HG03097 (cell line): ENCODE data around the gene MAP3K7.
"Not testable (repeated sequence)": the region's sequence is repeated elsewhere in the genome, so short reads cannot be mapped to it uniquely, and the experiment has no call there.

Source experiments
- ATAC-seq: cut with Tn5 transposase; IDR thresholded peaks from one replicate; pipeline ENCODE4 v1.9.1; 2021; ENCODE audit not compliant: unreplicated experiment, low FRiP score

The MAP3K7 gene

DNA sequence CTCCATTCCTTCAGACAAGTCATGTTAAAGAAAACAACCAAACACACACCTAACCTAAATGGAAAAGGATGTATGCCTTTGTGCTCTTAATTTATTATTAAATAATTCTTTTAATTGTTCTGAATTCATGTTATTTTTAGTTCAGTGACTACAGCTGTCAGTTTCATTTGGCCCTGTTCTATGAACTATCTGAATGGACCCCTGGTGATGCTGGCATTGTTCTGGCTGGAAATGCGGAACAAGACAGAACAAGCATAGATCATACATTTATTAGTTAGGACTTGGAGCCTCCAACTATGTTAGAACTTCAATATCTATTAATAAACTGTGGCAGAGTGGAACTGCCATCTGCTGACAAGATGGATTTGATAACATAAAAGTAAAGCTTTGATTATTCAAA, 5.7 kb downstream of the MAP3K7 start:
- ATAC-seq = no peak

DNA sequence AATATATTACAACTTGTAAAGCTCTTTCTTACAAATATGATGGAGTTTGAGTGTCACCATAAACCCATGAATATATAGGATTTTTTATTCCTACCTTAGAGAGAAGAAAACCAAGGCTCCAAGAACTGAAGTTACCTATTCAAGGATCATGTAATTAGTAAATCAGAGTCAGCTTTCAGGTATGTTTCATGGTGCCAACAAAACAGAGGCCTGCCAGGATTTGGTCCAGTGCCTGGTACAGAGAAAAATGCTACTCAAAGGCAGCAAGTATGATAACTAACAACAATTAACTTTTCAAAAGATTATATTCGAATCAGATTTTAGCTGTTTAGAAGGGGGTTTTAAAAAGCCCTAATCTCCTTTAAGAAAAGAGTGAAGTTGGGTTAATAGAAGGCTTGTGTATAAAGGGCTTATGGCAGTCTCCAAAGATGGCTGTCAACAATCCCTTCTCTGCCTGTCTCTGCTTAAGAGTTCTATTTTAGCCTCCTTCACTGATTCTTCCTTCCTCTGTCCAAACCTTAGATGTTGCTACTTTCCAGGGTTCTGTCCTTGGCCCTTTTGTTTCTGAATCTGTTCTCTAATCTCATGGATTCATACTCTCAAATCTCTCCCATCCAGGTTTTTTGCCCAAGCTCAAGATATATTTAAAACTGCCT, 7.8 kb downstream of the MAP3K7 start:
- no peak for ATAC-seq

DNA sequence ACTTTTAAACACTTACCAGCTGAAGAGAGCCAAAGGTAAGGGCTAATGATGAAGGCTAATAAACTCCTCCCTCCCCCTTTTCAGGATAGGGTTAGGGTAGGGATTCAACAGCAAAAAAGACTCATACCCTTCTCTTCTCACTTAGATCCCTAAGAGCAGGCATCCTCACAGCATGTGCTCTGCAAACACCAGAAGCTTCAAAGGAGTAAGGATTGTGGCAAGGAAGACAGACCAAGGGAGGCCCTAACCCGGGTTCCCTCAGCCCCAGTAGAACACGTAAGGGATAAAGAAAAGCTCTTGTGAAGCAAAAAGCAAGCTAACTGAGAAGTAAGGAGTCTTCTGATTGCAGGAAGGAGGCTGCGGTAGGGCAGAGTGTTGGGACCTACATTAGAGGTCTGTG, 11.6 kb downstream of the MAP3K7 start:
- no peak for ATAC-seq

DNA sequence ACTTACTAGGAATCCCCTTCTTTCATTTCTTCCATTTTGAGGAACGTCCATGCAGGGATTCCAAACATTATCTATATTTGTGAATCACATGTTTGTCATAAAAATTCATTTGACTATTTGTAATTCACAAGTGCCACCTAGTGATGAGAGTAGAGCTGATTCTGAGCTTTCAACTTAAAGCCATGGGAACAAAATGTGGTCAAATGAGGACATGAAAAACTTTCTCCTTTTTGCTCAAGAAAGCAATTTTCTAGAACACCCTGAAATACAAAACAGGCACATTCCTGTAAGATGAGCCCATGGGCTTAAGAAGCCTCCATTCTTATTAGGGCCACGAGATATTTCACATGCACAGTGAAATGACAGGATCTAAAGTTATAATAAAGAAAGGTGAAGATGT, 12.3 kb downstream of the MAP3K7 start:
- ATAC-seq = no peak

DNA sequence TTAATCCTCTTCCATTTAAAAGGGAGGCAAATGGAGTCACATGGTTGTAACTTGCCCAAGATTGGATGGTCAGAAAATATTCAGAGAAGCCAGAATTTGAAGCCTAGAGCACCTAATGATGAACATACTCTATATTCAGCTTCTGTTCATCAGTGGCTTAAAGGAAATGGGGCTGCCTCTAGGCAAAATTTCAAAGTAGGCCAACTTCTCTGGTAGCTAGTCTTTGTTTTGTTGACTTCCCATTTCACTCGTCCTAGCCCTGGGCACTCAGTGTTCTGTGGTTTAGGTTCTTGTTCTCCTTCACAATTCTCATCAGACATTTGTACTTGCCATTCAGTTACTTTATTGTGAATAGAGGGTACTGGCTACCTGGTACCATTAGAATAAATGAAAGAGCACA, 13.2 kb downstream of the MAP3K7 start:
- no peak for ATAC-seq

DNA sequence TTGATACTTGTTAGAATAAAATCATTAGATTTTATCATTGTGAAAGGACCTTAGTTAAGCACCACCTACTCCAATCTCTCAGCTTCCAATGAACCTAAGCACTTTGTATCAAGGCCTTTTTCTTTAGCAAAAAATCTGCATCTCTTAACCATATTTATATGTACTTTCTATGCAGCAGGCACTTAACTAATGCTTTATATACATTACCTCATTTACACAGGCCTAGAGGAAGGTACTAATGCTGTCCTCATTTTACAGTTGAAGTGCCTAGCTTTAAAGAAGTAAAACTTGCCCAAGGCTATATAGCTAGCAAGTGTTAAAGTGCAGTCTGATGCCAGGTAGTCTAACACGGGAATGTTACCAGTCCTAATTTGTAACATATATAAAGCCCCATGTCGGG, 14.0 kb downstream of the MAP3K7 start:
- ATAC-seq = no peak

DNA sequence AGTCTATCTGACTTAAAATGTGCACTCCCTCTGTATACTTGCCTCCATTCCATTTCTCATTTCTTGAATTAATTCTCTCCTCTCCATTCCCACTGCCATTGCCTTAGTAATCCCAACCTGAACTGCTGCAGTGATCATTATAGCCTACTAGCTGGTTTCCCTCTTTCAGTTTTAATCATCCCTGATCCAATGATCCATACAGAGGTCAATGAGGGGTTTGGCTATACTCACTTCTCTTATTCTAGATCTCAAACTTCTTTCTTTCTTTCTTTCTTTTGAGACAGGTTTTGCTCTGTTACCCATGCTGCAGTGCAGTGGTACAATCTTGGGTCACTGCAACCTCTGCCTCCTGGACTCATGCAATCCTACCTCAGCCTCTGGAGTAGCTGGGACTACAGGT, 17.6 kb downstream of the MAP3K7 start:
- no peak for ATAC-seq

DNA sequence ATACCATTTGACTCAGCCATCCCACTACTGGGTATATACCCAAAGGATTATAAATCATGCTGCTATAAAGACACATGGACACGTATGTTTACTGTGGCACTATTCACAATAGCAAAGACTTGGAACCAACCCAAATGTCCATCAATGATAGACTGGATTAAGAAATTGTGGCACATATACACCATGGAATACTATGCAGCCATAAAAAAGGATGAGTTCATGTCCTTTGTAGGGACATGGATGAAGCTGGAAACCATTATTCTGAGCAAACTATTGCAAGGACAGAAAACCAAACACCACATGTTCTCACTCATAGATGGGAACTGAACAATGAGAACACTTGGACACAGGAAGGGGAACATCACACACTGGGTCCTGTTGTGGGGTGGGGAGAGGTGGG, 19.2 kb downstream of the MAP3K7 start:
- ATAC-seq = not testable (repeated sequence)

DNA sequence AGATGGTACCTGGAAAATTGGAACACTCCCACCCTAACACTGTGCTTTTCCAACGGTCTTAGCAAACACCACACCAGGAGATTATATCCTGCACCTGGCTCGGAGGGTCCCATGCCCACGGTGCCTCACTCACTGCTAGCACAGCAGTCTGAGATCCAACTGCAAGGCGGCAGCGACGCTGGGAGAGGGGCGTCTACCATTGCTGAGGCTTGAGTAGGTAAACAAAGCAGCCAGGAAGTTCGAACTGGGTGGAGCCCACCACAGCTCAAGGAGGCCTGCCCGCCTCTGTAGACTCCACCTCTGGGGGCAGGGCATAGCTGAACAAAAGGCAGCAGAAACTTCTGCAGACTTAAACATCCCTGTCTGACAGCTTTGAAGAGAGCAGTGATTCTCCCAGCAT, 24.5 kb downstream of the MAP3K7 start:
- not testable (repeated sequence) for ATAC-seq

DNA sequence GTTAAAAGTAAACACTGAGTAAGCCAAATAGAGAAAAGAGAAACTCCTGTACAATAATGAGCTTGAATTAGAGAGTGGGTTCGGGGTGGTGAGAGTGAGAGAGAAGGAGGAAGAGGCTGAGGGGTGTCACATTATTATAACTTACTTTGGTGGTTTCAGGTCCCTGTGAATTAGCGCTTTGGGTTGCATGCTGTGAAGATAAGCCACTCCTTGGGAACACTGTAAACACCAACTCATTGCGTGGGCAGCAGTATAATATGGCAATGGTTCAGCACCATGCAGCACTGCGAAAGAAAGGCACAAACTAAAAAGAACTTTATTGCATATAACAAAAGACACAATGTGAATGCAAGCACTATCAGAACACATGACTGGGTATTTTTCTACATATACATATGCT, 26.9 kb downstream of the MAP3K7 start:
- no peak for ATAC-seq

DNA sequence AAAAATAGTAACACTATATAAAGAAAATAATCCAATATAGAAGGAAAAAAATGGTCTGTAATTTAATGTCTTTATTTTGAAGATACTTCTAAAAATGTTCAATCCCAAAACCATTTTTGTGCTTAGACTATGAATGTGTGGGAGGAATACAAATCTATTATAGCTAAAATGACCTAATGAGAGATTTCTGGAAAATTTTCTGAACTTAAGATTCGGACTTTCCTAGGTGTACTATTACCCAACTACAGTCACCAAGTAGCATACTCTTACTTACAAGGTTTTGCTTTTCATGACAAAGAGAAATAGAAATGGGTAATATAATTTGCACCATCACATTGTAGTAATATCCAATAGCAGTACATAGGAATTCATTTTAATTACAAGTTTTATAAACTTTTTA, 29.9 kb downstream of the MAP3K7 start:
- ATAC-seq = no peak

DNA sequence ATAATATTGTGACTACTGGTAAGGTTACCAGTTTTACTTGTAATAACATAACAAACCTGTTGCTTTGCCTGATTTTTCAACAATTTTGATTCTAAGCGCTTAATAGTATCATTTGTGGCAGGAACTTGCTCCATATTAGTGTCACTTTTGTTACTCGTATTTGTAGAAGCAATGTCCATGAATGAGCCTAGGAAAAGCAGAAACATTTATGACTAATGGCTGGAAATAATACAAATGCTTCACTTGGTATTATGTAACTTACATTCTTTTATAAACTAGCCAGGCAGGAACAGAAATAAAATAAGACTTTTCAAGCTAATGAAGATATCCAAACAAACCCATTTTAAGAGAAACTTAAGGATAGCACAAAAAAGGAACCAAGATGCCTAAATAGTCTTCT, 38.9 kb downstream of the MAP3K7 start:
- ATAC-seq = no peak

DNA sequence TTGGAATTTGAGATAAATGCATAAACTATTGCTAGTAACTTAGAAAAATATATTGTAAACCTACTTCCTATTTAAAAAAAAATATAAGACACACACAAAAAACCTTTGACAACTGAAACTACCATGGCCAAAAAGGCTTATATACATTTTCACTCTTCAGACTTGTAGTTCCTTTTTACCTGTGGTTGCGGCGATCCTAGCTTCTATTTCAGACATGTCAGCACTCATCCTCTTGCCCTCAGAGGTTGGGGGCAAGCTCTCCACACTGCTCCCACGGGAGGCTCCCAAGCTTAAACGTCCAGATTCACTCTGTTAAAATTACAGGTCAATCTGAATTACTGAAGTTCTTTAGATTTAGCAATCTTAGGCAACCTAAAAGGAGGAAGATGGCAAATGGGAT, 39.8 kb downstream of the MAP3K7 start:
- ATAC-seq = no peak

DNA sequence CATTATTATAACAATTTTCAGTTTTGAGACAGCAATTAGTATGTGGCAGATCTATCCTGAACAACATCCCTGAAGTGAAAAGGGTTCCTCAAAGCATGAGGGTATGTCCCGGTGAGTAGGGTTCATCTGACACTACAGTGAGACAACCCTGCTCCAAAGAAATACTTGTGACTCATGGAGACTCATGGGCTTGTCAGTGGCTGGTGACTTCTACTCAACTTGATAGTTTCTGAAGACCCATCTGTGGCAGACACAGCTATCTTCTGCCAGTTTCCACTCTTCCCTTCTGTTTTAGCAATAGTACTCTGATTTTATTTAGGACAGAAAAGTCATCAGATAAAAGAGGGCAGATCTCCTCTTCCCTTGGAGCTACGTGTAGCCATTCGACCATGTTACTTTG, 41.4 kb downstream of the MAP3K7 start:
- no peak for ATAC-seq

DNA sequence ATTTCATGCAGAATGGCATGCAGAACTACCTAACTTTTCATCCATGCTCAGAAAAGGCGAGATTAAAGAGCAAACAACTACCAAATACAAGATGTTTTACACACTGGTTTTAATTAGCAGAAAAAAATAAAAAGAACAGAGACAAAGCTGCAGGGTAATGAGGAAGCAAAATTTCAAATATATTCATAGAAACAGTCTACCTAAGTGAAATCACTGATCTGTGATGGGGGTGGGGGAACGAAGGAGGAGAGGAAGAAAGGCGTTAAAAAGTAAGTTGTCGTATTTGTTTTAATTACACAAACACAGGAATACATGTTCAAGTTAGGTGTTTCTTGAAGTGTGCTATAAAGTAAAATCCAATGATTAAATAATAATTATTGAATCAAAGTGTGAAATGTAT, 42.1 kb downstream of the MAP3K7 start:
- ATAC-seq = no peak

DNA sequence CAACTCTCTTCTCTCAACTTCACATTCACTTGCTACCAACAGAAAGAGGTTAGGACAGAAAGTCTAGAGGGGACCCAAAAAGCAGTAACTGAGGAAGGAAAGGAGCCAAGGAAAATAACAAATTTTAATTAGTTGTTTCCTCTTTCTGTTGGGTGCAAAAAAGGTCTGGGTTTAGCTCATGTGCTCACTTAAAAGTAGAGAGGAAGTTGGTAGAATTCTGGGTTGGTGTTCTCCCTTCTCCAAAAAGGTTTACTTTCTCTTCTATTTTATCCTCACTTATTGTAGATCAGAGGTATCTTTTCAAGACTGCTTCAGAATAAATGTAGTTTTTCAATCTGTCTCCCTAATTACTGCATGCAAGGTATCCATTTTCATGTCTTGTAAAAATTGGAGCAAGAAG, 42.8 kb downstream of the MAP3K7 start:
- ATAC-seq = no peak

DNA sequence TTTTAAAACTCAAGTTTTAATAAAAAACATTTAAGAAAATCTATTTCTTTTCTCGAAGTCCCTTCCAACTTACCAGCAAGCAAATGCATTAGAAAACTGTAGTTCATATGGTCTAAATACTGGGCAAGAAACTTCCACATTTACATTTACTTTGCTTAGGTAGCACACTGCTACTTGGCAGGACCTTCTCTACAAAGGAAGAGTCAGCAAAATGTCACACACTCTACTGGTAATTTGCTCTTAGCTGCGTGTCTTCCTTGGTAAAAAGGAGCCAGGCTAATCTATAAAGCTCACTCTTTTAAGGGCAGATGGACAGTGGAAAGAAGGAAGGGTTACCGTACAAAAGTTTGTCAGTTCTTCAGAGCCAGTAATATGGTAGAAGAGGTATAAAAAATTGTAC, 45.7 kb downstream of the MAP3K7 start:
- ATAC-seq = no peak

DNA sequence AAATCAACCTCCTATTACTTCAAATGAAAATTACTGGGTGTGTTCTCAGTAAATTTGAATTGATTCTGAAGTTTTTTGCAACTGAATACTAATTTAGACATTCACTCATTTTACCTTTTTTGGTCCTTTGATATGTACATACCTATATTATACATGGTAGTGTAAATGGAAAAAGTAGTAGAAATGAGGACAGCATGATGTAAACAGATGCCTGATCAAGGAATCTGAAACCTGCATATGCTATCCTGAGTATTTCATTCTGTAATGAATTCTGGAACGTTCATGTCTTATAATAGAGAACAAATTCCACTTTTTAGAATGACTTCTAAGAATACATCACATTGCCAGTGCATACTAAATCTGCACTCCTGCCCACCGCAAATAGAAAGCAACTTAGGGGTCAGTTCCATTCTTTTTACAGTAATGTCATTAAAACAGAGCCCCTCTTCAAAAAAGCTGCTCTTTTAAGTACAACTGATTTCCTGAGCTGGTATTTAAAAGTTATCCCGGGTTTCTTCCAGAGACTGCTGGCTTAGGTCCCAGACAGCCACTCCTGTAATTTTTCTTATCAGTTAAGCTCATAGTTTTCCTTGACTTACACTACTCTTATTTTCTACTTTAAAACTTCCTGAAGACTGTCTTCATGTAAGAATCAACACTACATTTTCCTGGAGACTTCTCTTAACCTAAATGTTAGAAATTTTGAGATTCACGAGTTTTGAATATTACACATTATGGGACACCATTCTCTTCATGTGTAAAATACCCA, 48.4 kb downstream of the MAP3K7 start:
- ATAC-seq = no peak

DNA sequence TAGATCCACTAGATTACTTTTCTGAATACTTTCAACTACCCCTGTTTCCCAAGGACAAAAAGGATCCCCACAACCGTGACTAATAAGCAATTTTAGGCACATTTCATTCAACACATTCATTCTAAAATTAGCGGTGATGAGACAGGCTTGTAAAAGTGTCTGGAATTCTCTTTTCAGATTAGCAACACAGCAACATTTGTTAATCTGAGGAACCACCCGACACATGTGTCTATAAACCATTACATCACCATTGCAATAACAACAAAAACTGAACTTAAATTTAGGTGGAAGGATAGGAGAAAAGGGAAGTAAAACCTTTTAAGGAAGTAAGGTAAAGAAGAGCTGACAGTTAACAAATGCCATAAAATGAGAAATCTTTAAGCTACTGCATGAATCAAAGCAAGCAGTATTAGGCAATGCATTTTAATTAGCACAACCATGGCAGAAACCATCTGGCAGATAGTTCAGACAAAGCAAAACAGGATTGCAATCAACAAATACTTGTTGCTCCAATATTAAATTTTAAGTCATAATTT, 49.1 kb downstream of the MAP3K7 start:
- no peak for ATAC-seq

DNA sequence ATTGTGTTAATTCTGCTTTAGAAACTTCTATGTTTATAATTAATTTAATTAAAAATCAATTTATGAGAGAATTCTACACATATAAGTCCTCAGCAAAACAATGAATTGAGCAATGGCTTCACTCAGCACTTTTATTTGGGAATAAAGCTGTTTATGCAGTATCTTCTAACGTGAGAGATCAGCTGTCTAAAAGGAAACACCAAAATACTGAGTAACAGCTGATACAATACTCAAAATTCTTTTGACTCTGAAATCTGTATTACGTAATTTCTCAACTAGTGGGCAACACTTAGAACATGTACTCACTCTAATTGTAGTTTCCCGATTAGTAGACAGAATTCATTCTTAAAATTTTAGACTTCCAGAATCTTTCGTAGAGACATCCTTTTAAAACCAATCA, 49.8 kb downstream of the MAP3K7 start:
- ATAC-seq = no peak

DNA sequence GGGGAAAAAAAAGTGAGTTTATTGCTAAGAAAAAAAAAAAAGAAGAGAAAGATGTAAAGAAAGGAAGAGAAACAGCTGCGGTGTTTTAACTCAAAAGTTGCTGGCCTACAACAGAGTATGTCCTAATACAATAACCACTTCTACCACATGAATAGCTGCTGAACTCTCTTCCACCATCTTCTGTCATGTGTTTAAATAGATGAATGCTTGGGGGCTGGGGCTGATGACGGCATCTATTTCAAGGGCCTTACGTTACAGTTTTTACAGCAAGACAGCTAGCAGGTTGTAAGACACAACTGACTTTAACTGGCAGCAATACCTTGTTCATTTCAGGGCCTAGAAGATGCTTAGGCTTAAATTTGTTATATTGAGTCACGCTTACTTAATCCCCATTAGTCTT, 50.4 kb downstream of the MAP3K7 start:
- no peak for ATAC-seq

DNA sequence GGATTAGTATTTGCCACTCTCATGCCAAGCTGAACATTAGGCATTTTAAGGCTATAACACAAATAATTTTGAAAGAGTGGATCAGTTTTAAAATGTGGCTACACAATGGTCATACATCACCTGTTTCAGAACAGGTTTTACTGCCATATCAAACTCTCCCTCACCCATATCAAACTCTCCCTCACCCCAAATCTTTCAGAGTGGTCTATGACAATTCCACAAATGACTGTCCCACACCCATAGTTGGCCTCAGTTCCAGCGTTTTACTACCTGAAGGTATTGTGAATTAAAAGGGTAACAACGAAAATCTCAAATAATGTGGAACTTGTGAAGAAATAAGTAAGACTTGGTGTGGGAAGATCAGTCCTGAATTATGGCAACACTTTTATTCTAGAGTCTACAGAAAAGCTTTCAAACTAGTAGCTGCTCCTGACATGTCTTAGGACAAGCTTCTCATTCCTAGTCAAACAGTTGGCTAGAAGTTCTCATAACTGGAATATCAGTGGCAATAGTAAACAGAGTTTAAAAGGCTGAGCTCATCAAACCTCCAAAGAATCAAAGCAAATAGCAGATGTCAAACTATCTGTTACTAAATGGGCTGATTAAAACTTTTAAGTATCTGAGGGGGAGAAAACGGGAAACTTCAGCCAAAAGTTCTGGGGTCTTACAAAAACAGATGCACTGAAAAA, 52.4 kb downstream of the MAP3K7 start:
- no peak for ATAC-seq
